Body of pancreas (tissue), 4 donors: ENCODE data around the gene SHC4. TPM values are rescaled to one million over a fixed set of nuclear protein-coding genes. Genes with fewer than 3 reads are reported as not detected.

ENCODE experiments used
- ATAC-seq: fragments of 150-250 bp; one replicate; pipeline ENCODE4 v1.9.1; 2016
- DNase-seq, 4 donors: peaks; one replicate each; pipeline ENCODE4 v3.0.0-alpha.2; 2019
- H3K27ac ChIP-seq, 4 donors: fragments of 200-600 bp; sonication (generic); 1 replicate in 3 of 4; 2 replicates in 1 of 4; pipeline versions ENCODE4 v1.5.1 to v1.6.1; 2016 to 2019; ENCODE audit warnings: mild to moderate bottlenecking in 1 of 4, mixed read lengths in 1 of 4, moderate library complexity in 1 of 4
- H3K27me3 ChIP-seq, 2 donors: fragments of 200-600 bp; sonication (generic); one replicate each; pipeline ENCODE4 v1.6.0; 2016; ENCODE audit warnings: mild to moderate bottlenecking in 1 of 2
- H3K36me3 ChIP-seq, 2 donors: fragments of 200-600 bp; sonication (generic); replicated peaks in 1 of 2; 2 replicates each; pipeline ENCODE4 v1.5.1; 2016; ENCODE audit warnings: low read depth in 2 of 2; ENCODE audit not compliant: insufficient read depth in 1 of 2
- H3K4me1 ChIP-seq: fragments of 200-600 bp; sonication (generic); one replicate; pipeline ENCODE4 v1.6.0; 2016
- H3K4me3 ChIP-seq, 2 donors: fragments of 200-600 bp; sonication (generic); 1 replicate in 1 of 2; 2 replicates in 1 of 2; pipeline ENCODE4 v1.5.1; 2016 to 2019
- H3K9me3 ChIP-seq, 3 donors: fragments of 200-600 bp; sonication (generic); 1 replicate in 2 of 3; 2 replicates in 1 of 3; pipeline ENCODE4 v1.5.1; 2016
- CTCF ChIP-seq, 7 experiments: fragments of 450-650 bp in 4 of 7; fragments of 200-600 bp in 3 of 7; sonication (generic) in 3 of 7; IDR thresholded peaks; one replicate each; pipeline ENCODE4 v1.5.1; 2016 to 2019; ENCODE audit warnings: antibody characterized with exemption in 7 of 7
- POLR2A ChIP-seq, 3 donors: fragments of 450-650 bp; IDR thresholded peaks; one replicate each; pipeline ENCODE4 v1.6.1; 2016; ENCODE audit warnings: antibody characterized with exemption in 3 of 3, mild to moderate bottlenecking in 2 of 3
- WGBS, 2 donors: methylation state at CpG; one replicate each; pipeline ENCODE4 v1.1.5; 2017; 5-methylcytosine and 5-hydroxymethylcytosine counted together
- intact Hi-C: fragments of 100-400 bp; cut with DNase I; formaldehyde crosslinking; loops from one replicate; pipeline ENCODE4 v1.15.1; 2023
- total RNA-seq, 2 donors: library from RNA; depleted of rRNA; stranded (reverse); fragments of >200 nt; gene quantifications; one replicate each; pipeline ENCODE4 v1.1.0, GENCODE V29; 2016

SHC4 gene
- total RNA-seq, 2 donors from 2014 or later: 0.78 TPM; not detected in 1

- no peak overlapping the region for H3K4me3 ChIP-seq
- no peak overlapping the region for H3K27ac ChIP-seq
- no peaks in the 10 kb centered on the region for H3K9me3 ChIP-seq
- ATAC-seq (no peak), DNase-seq (no peak)
- H3K36me3 ChIP-seq: no peaks in the 10 kb centered on the region
- WGBS, 2 donors: 74 to 77% methylated on average over 3 of the region's 3 CpGs
- no peaks in the 10 kb centered on the region for H3K27me3 ChIP-seq
- H3K4me1 ChIP-seq: no peaks in the 10 kb centered on the region
- intact Hi-C loops: no loop called here
- TF ChIP-seq POLR2A (IDR thresholded peaks at IDR 0.05): no peak
- no peak for TF ChIP-seq CTCF (IDR thresholded peaks at IDR 0.05)
Observed at GRCh38 chr15:48955967-48956366, 7.8 kb downstream of the SHC4 start.

- 82 to 86% methylated on average over 4 of the region's 4 CpGs for WGBS, 2 donors
- intact Hi-C loops: no loop called here
- no peak for DNase-seq
Observed at GRCh38 chr15:48955370-48955769, 8.3 kb downstream of the SHC4 start.

GRCh38 chr15:48954538-48954937, 9.2 kb downstream of the SHC4 start:
- TF ChIP-seq POLR2A (IDR thresholded peaks at IDR 0.05) (no peak), CTCF (IDR thresholded peaks at IDR 0.05) (no peak)
- DNase-seq (no peak), ATAC-seq (no peak)
- intact Hi-C loops: no loop called here
- H3K27me3 ChIP-seq: no peaks in the 10 kb centered on the region
- no peak overlapping the region for H3K27ac ChIP-seq
- no peaks in the 10 kb centered on the region for H3K4me1 ChIP-seq
- H3K4me3 ChIP-seq: no peak overlapping the region
- H3K9me3 ChIP-seq: no peaks in the 10 kb centered on the region
- WGBS, 2 donors: 47 to 66% methylated on average over 5 of the region's 5 CpGs
- H3K36me3 ChIP-seq: no peaks in the 10 kb centered on the region

More at GRCh38 chr15:48955370-48955769, 8.3 kb downstream of the SHC4 start:
- no peaks in the 10 kb centered on the region for H3K9me3 ChIP-seq
- H3K27me3 ChIP-seq: no peaks in the 10 kb centered on the region
- no peak overlapping the region for H3K27ac ChIP-seq
- H3K4me1 ChIP-seq: no peaks in the 10 kb centered on the region
- no peak for ATAC-seq
- H3K36me3 ChIP-seq: no peaks in the 10 kb centered on the region
- no peak overlapping the region for H3K4me3 ChIP-seq
- no peak for TF ChIP-seq POLR2A (IDR thresholded peaks at IDR 0.05)
- TF ChIP-seq CTCF (IDR thresholded peaks at IDR 0.05): no peak

- no peak overlapping the region for H3K4me3 ChIP-seq
- ATAC-seq: no peak
- WGBS, 2 donors: 62 to 69% methylated on average over 1 of the region's 1 CpG
Observed at GRCh38 chr15:48946840-48947187, 16.9 kb downstream of the SHC4 start.

More at GRCh38 chr15:48946840-48947187, 16.9 kb downstream of the SHC4 start:
- no peaks in the 10 kb centered on the region for H3K9me3 ChIP-seq
- H3K27ac ChIP-seq: no peak overlapping the region
- no peaks in the 10 kb centered on the region for H3K4me1 ChIP-seq
- H3K27me3 ChIP-seq: no peaks in the 10 kb centered on the region
- intact Hi-C loops: no loop called here
- DNase-seq: no peak
- TF ChIP-seq POLR2A (IDR thresholded peaks at IDR 0.05) (no peak), CTCF (IDR thresholded peaks at IDR 0.05) (no peak)
- no peaks in the 10 kb centered on the region for H3K36me3 ChIP-seq
